ENCODE measurements around the gene RAB31.

- TF ChIP-seq TAF1 (CRISPR knock-in tag; IDR thresholded peaks at IDR 0.05) (no peak), JARID2 (CRISPR knock-in tag; IDR thresholded peaks at IDR 0.05; ENCODE audit: insufficient replicate concordance) (no peak), ATF1 (CRISPR knock-in tag; IDR thresholded peaks at IDR 0.05) (no peak)
- TF ChIP-seq, protein P1, sequence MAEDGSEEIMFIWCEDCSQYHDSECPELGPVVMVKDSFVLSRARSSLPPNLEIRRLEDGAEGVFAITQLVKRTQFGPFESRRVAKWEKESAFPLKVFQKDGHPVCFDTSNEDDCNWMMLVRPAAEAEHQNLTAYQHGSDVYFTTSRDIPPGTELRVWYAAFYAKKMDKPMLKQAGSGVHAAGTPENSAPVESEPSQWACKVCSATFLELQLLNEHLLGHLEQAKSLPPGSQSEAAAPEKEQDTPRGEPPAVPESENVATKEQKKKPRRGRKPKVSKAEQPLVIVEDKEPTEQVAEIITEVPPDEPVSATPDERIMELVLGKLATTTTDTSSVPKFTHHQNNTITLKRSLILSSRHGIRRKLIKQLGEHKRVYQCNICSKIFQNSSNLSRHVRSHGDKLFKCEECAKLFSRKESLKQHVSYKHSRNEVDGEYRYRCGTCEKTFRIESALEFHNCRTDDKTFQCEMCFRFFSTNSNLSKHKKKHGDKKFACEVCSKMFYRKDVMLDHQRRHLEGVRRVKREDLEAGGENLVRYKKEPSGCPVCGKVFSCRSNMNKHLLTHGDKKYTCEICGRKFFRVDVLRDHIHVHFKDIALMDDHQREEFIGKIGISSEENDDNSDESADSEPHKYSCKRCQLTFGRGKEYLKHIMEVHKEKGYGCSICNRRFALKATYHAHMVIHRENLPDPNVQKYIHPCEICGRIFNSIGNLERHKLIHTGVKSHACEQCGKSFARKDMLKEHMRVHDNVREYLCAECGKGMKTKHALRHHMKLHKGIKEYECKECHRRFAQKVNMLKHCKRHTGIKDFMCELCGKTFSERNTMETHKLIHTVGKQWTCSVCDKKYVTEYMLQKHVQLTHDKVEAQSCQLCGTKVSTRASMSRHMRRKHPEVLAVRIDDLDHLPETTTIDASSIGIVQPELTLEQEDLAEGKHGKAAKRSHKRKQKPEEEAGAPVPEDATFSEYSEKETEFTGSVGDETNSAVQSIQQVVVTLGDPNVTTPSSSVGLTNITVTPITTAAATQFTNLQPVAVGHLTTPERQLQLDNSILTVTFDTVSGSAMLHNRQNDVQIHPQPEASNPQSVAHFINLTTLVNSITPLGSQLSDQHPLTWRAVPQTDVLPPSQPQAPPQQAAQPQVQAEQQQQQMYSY (CRISPR knock-in tag; IDR thresholded peaks at IDR 0.05): no peak
- TF ChIP-seq, protein P2, sequence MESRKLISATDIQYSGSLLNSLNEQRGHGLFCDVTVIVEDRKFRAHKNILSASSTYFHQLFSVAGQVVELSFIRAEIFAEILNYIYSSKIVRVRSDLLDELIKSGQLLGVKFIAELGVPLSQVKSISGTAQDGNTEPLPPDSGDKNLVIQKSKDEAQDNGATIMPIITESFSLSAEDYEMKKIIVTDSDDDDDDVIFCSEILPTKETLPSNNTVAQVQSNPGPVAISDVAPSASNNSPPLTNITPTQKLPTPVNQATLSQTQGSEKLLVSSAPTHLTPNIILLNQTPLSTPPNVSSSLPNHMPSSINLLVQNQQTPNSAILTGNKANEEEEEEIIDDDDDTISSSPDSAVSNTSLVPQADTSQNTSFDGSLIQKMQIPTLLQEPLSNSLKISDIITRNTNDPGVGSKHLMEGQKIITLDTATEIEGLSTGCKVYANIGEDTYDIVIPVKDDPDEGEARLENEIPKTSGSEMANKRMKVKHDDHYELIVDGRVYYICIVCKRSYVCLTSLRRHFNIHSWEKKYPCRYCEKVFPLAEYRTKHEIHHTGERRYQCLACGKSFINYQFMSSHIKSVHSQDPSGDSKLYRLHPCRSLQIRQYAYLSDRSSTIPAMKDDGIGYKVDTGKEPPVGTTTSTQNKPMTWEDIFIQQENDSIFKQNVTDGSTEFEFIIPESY (CRISPR knock-in tag; IDR thresholded peaks at IDR 0.05): no peak
Observed at GRCh38 chr18:9694174-9694573, 13.9 kb upstream of the RAB31 start.
